Stimulated activated naive CD4-positive, alpha-beta T cell (primary cell): ENCODE measurements around the gene SCP2.
"Not testable (repeated sequence)": the region's sequence is repeated elsewhere in the genome, so short reads cannot be mapped to it uniquely, and the experiment has no call there.

ENCODE experiments used
- DNase-seq, 6 experiments: peaks; one replicate each; lab custom pipeline; 2025; lab: John Stamatoyannopoulos, UW

Gene SCP2

DNA sequence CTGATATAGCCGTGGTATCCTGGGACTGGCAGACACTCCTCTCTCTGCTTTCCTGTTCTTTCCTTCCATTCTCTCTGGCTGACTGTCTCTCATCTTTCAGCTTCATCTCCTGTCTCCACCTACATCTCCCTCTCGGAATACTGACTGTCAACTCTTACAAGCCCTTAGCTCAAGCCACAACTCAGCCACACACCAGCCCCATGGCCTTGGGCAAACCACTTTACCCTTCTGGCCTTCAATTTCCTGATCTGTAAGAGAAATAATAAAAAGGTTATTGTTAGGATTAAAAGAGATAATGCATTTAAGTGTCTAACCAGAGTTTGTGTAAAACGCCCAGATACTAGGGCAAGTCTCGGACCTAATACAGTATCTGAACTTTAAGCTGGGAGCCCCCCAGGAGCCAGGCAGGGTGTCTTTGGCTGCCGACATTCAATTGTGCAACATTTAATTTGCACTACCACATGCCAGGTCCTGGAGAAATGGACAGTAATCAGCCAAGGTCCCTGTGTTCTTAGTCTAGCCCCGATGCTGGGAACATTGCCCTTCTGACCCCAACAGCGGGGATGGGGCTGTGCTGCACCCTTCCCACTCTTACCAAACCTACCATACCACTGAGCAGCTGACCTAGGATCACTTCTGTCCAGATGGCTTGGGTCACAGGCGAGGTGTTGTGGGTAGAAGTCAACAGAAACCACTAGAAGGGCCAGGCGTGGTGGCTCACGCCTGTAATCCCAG is 10.7 kb upstream of the SCP2 start:
- DNase-seq = no peak

GRCh38 chr1:52917156-52917555 is 9.9 kb upstream of the SCP2 start:
- no peak for DNase-seq

DNA sequence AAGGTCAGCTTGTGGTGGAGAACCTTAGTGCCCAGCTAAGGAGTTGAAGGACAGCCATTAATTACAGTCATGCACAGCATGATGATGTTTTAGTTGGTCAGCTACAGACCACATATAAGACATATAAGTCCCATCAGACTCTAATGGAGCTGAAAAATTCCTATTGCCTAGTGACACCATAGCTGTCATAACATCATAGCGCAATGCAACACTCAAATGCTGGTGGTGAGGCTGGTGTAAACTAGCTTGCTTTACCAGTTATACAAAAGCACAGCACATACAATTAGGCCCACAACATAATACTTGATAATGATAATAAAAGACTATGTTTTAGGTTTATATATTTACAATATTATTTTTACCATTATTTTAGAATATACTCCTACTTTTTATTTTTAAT is 9.5 kb upstream of the SCP2 start:
- DNase-seq = no peak

DNA sequence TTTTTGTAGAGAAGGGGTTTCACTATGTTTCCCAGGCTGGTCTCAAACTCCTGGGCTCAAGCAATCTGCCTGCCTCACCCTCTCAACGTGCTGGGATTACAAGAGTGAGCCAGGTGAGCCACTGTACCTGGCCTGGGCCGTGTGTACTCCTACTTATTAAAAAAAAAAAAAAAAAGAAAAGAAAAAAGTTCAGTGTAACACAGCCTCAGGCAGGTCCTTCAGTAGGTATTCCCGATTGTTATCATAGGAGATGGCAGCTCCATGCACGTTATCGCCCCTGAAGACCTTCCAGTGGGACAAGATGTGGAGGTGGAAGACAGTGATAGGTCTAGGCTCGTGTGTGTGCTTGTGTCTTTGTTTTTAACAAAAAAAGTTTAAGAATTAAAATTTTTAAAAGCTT is 8.9 kb upstream of the SCP2 start:
- DNase-seq = no peak

GRCh38 chr1:52919051-52919722 is 7.9 kb upstream of the SCP2 start:
- peak in 1 of 6 experiments; percentile 13 for DNase-seq

- DNase-seq = no peak
Measured at GRCh38 chr1:52919723-52920483, 7.2 kb upstream of the SCP2 start.

DNA sequence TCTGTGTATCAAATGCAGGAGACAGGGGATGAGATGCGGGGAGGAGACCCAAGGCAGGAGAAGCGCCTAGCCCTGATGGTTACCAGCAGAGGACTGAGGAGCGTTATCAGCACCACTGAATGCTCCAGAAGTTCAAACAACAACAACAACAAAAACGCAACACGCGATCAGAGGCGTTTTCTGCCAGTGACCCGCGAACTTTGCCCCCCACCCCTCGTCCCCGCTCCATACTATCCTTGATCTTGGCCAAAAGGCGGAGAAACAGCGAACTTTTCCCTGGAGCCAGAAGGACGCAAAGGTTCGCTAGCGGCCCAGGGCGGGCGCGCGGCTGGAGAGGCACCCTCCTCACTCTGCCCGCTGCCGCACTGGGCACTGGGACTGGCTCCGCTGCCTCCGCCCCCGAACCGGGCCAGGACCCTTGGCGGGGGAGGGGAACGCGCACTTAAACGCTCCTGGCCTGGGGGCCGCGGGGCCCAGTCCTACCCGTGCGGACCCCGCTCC is 6.2 kb upstream of the SCP2 start:
- peak in 1 of 6 experiments; percentile 13 for DNase-seq

DNA sequence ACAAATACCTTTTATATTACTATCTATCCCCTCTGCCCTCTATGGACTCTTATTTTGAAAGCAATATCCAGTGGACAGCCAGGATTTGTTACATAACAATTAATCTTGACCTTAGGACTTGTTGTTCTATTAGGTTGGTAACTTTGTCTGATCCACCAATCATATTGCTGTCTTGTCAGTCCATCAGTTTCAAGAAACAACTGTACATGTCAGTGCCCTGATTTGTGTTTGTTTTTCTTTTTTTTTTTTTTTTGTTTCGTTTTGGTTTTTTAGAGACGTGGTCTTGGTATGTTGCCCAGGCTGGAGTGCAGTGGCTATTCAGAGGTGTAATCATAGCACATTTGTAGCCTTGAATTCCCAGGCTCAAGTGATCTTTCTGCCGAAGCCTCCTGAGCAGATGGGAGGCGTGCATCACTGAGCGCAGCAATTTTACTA is 1.5 kb upstream of the SCP2 start:
- DNase-seq = no peak

GRCh38 chr1:52926864-52927211 is 238 bp upstream of the SCP2 start:
- DNase-seq = no peak

DNA sequence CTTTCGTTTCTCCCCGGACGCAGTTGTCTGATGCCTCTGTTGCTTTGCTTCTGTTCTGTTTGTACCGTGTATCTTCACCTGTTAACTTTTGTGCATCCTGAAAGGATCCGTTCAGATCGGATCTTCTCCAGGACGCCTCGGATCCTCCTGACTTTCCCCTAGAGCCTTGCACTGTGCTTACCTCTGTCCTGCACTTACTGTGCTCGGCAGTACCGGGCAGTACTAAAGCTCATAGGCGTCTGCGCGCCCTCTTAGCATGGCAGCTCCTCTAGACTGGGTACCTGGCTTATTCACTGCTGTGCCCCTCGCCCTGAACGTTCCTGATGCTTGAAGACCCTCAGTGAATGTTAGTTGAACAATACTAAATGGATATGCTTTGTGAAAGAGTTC is 934 bp downstream of the SCP2 start:
- DNase-seq = peak in 2 of 6 experiments; percentile 22 to 49

- no peak for DNase-seq
Measured at GRCh38 chr1:52929019-52929418, 1.9 kb downstream of the SCP2 start.

- DNase-seq = no peak
Measured at GRCh38 chr1:52937433-52938182, 10.5 kb downstream of the SCP2 start.

- DNase-seq = no peak
Measured at GRCh38 chr1:52938183-52938451, 11.0 kb downstream of the SCP2 start.

DNA sequence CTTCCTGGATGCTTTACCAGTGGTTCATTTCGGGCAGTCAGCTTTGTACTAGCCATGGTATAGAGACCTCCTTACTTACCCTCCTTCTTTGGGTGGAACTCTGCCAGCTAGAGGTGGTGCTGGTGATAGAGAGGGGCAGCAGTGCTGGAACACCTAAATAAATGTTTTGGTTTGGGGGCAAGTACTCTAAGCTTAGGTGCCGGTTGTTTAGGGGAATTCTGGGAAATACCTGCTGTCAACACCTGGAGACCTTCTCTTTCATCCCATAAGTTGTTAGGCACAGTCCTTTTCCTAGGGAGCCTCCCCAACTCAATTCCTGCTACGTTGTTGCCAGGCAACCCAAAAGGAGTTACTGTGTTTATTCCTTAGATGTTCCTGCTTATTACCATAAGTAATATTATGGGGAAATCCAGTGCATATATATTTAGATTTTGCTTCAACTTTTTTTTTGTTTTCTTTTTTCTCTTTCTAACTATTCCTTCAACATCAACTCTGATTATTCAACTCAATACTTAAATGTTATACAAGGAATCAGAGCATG is 16.9 kb downstream of the SCP2 start:
- no peak for DNase-seq

DNA sequence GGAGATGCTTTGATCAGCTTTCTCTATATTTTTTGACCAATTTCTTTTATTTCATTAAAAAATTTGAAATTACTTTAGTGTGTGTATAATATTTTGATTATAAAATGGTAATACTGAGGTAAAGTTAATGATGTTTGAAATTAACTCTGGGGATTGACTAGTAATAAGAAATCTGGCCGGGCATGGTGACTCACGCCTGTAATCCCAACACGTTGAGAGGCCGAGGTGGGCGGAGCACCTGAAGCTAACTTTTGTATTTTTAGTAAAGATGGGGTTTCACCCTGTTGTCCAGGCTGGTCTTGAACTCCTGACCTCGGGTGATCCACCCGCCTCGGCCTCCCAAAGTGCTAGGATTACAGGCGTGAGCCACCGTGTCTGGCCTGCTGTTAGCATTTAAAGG is 17.5 kb downstream of the SCP2 start:
- no peak for DNase-seq

GRCh38 chr1:52947490-52947889 is 20.4 kb downstream of the SCP2 start:
- DNase-seq = no peak

GRCh38 chr1:52949602-52950001 is 22.5 kb downstream of the SCP2 start:
- DNase-seq = not testable (repeated sequence)

- no peak for DNase-seq
Measured at GRCh38 chr1:52952112-52952511, 25.0 kb downstream of the SCP2 start.

DNA sequence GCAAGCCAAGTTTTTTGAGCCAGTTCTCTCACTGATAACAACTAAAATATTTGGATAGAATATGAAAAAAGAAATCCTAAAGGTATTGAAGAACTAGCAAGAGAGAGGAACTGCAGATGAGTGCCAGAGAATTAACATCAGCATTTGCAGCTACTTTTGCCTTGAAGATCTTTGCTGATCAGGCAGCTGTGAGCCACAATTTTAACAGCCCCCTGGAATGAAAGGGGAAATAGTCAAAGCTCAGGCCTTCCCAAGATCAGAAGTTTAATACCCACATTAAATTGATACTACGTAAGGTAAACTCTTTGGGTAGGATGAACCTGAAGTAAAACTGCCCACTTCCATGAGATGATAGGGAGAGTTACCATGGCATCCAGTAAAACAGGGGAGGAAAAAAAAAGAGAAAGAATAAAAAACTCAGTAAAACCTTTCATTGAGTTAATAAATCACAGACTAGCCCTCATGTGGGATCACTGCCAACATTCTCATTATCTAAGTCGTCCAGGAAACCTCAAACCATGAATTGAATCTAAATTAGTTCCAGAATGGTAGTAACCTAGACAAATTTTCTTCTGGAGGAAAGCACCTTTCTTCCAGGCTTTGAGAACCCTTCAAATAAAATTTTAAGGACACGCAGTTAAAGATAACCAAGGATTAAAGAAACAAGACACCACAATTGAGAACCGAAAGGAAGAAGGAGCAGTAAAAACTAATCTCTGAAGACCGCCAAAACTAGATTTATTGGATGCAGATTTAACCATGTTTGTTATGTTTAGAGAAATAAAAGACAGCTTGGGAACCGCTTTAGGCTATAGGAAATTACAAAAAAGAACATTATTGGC is 28.3 kb downstream of the SCP2 start:
- no peak for DNase-seq

GRCh38 chr1:52963101-52963500 is 36.0 kb downstream of the SCP2 start:
- no peak for DNase-seq

DNA sequence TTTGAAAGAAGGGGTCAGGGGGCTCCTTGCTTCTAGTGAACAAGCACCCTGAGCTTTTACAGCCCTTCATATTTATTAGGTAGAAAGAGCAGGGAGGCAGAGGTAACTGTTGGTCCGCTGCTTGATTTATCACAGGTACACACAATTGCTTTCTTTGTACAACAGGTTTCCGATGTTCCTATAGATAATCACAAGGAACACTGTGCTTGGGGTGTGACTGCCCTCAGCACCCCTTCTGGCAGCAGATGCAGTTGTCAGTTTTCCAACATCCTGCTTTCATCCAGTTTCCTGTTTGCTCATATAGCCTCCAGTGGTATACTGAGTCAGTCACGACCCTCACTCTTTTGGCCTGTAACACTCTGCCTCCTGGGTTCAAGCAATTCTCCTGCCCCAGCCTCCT is 40.6 kb downstream of the SCP2 start:
- no peak for DNase-seq
